Measurements from ENCODE around the gene GATC. TPM values are rescaled to one million over a fixed set of nuclear protein-coding genes. Genes with fewer than 3 reads are reported as not detected.
A peak's percentile ranks its signal among the peaks of the same experiment; 100 is the strongest.

GATC gene
- total RNA-seq, 2 experiments from 2014 or later: 32.2 to 39.3 TPM

- ChIA-PET CTCF (interaction anchor here (0.6 to 8.9 kb wide), 8 partner anchors 14 to 166 kb away, joined by 3 to 110 read pairs (median 8); partner anchors contain the start of genes DYNLL1 and SIRT4), POLR2A (interaction anchor here (0.5 to 3.5 kb wide), 21 partner anchors 9 to 202 kb away, joined by 3 to 27 read pairs (median 4); partner anchors contain the start of genes COX6A1, GATC, POP5 and RNU4-1)
- Mint-ChIP-seq H3K4me1 (ENCODE audit: low read depth) (peaks cover 44% of the 10 kb centered on the region), H3K4me3 (peak overlapping the region; percentile 77), H3K9me3 (no peaks in the 10 kb centered on the region), H3K36me3 (ENCODE audit: low read depth) (peaks cover 42% of the 10 kb centered on the region), H3K27me3 (no peaks in the 10 kb centered on the region), H3K27ac (peak overlapping the region; percentile 85)
- no peak for TF ChIP-seq CTCF (IDR thresholded peaks at IDR 0.05)
- intact Hi-C loops (cut with micrococcal nuclease): no loop called here
- no peak for ATAC-seq
- peak; percentile 44 for DNase-seq
These were observed 22.1 kb downstream of the GATC start for GRCh38 chr12:120468325-120468820.

- H3K36me3 Mint-ChIP-seq (ENCODE audit: low read depth): peaks cover 36% of the 10 kb centered on the region
- ChIA-PET CTCF (interaction anchor here (0.6 to 8.9 kb wide), 7 partner anchors 14 to 138 kb away, joined by 3 to 110 read pairs (median 9); partner anchors contain the start of gene DYNLL1), POLR2A (interaction anchor here (0.7 to 3.5 kb wide), 24 partner anchors 10 to 268 kb away, joined by 3 to 27 read pairs (median 5); partner anchors contain the start of genes COX6A1, GATC, POP5 and RNU4-1)
- intact Hi-C loops (cut with micrococcal nuclease): no loop called here
- ATAC-seq: peak; percentile 39
- H3K4me1 Mint-ChIP-seq (ENCODE audit: low read depth): peaks cover 44% of the 10 kb centered on the region
- H3K4me3 Mint-ChIP-seq: peak overlapping the region; percentile 77
- peak; percentile 64 for DNase-seq
- no peak for TF ChIP-seq CTCF (IDR thresholded peaks at IDR 0.05)
- H3K27me3 Mint-ChIP-seq: no peaks in the 10 kb centered on the region
- H3K9me3 Mint-ChIP-seq: no peaks in the 10 kb centered on the region
- H3K27ac Mint-ChIP-seq: peak overlapping the region; percentile 85
These were observed 22.7 kb downstream of the GATC start for GRCh38 chr12:120468821-120469449.

- Mint-ChIP-seq H3K27ac (peak within 1 kb of the TSS; percentile 85), H3K4me3 (peak within 1 kb of the TSS; percentile 77), H3K9me3 (no peaks in the 10 kb centered on the region), H3K36me3 (ENCODE audit: low read depth) (peaks cover 29% of the 10 kb centered on the region), H3K4me1 (ENCODE audit: low read depth) (peaks cover 42% of the 10 kb centered on the region), H3K27me3 (no peaks in the 10 kb centered on the region)
- CTCF ChIA-PET: interaction anchor here (0.5 to 8.9 kb wide), 11 partner anchors 15 to 156 kb away, joined by 3 to 110 read pairs (median 4); partner anchors contain the start of genes COQ5 and DYNLL1
- TF ChIP-seq CTCF (IDR thresholded peaks at IDR 0.05): peak; percentile 94
- peak; percentile 97 for DNase-seq
- ATAC-seq: peak; percentile 94
- POLR2A ChIA-PET: interaction anchor here (0.7 to 3.5 kb wide), 21 partner anchors 10 to 269 kb away, joined by 3 to 27 read pairs (median 5); partner anchors contain the start of genes COX6A1, DYNLL1, GATC and POP5
- intact Hi-C loops (cut with micrococcal nuclease): no loop called here
These were observed 23.4 kb downstream of the GATC start, which contains the start of gene SRSF9 for GRCh38 chr12:120469450-120470149. TSS of gene SRSF9 (minus strand) at chr12:120469748. CDS start at chr12:120469609, 139 bp downstream.

GRCh38 chr12:120470150-120470784, 24.0 kb downstream of the GATC start:
- Mint-ChIP-seq H3K36me3 (ENCODE audit: low read depth) (peaks cover 25% of the 10 kb centered on the region), H3K27ac (peak overlapping the region; percentile 85), H3K9me3 (no peaks in the 10 kb centered on the region), H3K4me3 (peak overlapping the region; percentile 77), H3K27me3 (no peaks in the 10 kb centered on the region), H3K4me1 (ENCODE audit: low read depth) (peaks cover 41% of the 10 kb centered on the region)
- ChIA-PET POLR2A (interaction anchor here (0.7 to 3.5 kb wide), 14 partner anchors 9 to 269 kb away, joined by 3 to 27 read pairs (median 6); partner anchors contain the start of genes COX6A1, DYNLL1, GATC and POP5), CTCF (interaction anchor here (0.5 to 8.9 kb wide), 10 partner anchors 15 to 217 kb away, joined by 3 to 110 read pairs (median 4); partner anchors contain the start of genes COQ5 and DYNLL1)
- DNase-seq (no peak), ATAC-seq (peak; percentile 31)
- no peak for TF ChIP-seq CTCF (IDR thresholded peaks at IDR 0.05)
- intact Hi-C loops (cut with micrococcal nuclease): no loop called here

All from activated CD8-positive, alpha-beta T cell treated with anti-CD3 and anti-CD28 coated beads for 36 hours (primary cell).